Hematopoietic multipotent progenitor cell treated with erythropoietin and hydrocortisone succinate and interleukin-3 and kit ligand, for 15 days (in vitro differentiated cells): ENCODE measurements around the gene ZNF469.
"Not testable (repeated sequence)": the region's sequence is repeated elsewhere in the genome, so short reads cannot be mapped to it uniquely, and the experiment has no call there.

ENCODE experiments used
- DNase-seq: peaks from one replicate; pipeline ENCODE4 v3.0.0-alpha.2; 2015; ENCODE audit warnings: low spot score

The ZNF469 gene

GRCh38 chr16:88409296-88410065, 26.7 kb downstream of the ZNF469 start:
- no peak for DNase-seq

GRCh38 chr16:88410297-88410968, 27.7 kb downstream of the ZNF469 start:
- not testable (repeated sequence) for DNase-seq

DNA sequence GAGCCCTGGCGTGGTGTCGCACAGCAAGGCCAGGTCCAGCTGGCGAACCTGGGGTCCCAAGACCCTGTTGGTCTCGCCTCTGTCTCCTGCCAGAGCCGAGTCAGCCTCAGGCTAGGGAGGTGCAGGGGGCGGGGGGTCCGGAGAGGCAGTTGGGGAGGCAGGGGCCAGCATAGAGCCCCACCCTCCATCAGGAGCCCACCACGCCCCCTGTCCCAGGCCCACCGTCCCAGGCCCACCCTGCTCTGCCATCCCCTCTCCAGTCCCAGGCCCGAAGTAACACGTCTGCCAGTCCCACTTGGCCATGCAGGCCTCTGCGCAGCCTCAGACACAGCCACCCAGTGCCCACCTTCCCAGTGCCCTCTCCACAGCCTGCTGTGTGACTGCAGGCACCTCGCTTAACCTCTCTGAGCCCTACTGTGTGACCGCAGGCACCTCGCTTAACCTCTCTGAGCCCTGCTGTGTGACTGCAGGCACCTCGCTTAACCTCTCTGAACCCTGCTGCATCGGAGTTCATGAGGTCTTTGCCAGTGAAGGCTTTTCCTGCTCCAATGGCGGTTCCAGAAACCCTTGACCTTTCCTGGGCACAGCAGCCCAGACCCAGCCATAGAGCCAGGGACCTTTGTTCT, 29.3 kb downstream of the ZNF469 start:
- DNase-seq, result no peak

GRCh38 chr16:88412766-88413165, 30.0 kb downstream of the ZNF469 start:
- DNase-seq, result no peak

- DNase-seq, result no peak
Observed at GRCh38 chr16:88413231-88413630, 30.5 kb downstream of the ZNF469 start.

GRCh38 chr16:88413631-88414030, 30.9 kb downstream of the ZNF469 start:
- no peak for DNase-seq

DNA sequence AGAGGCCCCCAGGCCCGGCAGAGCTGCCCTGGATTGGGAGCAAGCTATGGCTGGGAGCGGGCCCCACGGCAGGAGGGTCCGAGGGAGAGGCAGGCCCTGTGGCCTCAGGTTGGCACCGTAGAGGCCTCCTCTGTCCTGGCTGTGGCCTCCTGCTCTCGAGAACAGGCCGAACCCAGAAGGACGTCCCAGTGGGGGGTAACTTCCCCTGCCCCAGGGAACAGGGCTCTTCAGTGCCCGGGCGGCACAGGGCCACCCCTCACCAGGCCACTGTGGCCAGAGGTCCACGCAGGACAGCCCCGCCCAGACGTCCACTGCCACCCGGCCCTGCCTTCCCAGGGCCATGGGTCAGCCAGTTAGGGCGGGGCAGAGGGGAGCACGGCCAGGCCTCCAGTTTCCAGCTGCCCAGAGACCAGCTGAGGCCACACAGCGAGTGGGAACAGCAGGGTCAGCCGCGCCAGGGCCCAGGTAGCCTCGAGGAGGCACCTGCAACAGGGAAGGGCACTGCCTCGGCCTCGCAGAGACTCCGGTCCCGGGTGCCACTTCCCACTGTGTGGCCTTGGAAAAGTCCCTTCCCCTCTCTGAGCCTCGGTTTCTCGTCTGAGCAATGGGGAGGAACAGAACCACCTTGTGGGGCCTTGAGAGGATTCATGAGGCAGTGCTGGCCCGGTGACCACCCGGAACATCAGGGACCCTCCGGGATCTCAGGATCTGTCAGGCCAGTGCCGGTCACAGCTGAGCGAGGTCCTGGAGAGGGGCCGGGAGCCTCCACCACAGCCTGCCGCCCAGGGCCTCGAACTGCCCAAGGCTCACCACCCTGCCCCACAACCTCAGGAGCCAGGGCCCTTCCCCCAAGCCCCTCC, 32.0 kb downstream of the ZNF469 start:
- DNase-seq, result no peak

DNA sequence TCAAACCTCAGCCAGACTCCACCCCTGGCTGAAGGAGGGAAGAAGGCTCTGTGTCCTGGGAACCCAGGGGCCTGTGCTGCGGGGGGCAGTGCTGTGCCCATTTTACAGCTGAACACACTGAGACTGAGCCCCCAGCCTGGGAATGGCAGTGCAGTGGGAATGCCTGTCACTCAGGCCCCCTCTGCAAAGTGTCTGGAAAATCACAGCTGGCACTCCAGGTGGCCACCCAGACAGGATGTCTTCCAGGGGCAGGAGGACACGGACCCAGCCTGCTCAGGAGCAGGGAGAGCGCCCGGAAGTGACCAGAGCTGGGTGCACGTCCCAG, 32.6 kb downstream of the ZNF469 start:
- no peak for DNase-seq

DNA sequence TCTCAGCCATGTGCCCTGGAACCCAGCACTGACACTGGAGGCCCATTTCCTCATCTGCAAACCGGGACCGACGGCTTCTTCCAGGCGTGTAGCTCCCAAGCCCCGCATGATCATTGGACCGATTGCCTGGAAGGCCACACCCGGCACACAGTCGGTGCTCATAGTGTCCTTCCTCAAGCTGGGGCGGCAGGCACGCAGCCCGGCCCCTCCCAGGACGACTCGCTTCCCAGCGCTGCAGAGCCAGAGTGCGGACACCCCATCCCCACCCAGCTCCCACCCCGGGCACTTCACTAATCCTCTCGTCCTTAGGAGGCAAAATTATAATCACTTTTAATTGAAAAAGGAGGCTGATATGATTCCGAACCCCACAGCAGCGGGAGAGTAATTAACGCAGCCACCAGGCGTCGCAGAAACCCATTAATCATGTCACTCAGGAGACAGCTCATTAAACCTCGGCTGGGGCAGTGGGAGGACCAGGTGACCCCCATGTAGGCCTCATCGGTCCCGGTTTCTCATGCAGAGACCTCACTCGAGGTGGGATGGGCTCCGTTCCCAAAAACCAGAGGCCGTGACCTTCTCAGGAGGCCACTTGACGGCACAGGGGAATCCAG, 33.1 kb downstream of the ZNF469 start:
- no peak for DNase-seq

- no peak for DNase-seq
Observed at GRCh38 chr16:88416686-88417085, 33.9 kb downstream of the ZNF469 start.

- no peak for DNase-seq
Observed at GRCh38 chr16:88417684-88418476, 35.1 kb downstream of the ZNF469 start.

DNA sequence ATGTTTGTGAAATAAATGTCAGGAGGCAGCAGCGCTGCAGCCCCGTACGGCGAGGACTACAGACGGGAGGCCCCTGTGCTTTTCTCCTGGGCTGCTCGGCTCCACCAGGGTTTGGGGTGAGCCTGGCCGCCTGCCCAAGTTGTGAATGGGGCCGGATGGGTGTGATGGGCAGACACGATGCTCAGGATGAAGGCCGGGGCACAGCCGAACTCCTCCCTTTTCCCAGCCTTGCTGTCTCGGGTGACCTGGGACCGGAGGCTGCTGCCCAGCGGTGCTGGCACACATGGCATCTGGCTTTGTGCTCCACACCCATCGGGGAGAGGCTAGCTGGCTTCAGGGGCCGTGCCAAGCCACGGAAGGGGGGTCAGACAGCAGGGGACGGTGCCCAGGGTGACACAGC, 36.1 kb downstream of the ZNF469 start:
- DNase-seq, result no peak

DNA sequence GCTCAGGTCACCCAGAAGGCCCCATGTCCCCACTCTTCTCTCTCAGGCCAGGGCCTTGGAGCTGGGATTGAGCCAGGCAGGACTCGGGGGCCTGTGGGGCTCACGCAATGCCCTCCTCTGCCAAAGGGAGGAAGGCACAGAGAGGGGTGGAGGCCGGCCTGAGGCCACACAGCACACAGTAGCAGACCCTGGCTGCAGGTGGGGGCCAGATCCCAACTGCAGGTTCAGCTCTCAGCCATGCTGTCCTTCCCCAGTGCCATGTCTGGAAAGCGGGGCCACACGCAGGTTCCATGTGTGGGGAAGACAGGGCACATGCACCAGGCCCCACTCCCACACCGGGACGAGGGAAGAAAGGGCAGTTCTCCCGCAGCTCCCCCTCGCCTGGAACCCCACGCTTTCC, 37.0 kb downstream of the ZNF469 start:
- no peak for DNase-seq

DNA sequence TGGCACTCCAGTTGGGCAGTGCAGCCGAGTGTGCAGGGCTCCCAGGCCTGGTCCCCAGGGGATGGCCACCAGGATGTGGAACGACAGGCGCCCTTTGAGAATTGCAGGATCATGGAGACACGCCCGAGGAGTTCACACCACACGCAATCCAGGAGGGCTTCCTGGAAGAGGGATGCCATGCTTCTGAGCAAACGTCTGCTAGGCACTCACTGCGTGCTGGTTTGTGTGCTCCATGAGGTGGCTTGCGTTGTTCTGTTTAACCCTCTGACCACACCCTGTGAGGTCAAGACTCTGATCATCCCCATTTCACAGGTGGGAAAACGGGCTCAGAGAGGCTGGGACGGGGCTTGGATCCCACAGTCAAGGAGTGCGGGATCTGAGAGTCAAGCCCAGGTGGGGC, 37.7 kb downstream of the ZNF469 start:
- no peak for DNase-seq

- DNase-seq, result no peak
Observed at GRCh38 chr16:88421301-88421700, 38.5 kb downstream of the ZNF469 start.

DNA sequence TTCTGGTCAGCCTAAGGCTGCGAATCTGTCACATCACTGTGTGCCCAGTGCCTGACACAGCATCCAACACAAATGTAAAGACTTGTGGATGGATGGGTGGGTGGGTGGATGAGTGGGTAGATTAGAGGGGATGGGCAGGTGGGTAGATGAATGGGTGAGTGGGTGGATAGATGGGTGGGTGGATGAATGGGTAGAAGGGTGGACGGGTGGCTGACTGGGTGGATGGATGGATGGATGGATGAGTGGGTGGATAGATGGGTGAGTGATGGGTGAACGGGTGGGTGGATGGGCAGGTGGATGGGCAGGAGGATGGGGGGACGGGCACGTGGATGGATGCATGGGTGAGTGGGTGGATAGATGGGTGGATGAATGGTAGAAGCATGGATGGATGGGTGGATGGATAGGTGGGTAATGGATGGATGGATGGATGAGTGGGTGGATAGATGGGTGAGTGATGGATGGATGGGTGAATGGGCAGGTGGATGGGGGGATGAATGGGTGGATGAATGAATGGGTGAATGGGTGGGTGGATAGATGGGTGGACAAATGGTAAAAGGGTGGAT, 39.2 kb downstream of the ZNF469 start:
- no peak for DNase-seq

- no peak for DNase-seq
Observed at GRCh38 chr16:88422733-88423447, 40.1 kb downstream of the ZNF469 start.

DNA sequence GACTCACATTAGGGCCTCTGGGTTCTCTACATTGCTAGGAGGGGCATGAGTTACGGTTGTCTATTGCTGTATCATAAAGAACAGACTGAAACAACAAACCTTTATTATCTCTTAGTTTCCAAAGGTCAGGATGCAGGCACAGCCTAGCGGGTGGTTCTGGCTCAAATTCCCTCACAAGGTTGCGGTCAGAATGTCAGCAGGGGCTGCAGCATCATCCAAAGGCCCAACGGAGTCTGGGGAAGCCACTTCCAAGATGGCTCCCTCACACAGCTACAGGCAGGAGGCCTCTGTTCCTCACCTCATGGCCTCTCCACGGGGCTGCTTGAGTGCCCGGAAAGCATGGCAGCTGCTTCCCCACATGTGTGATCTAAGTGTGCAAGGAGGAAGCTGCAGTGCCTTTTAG, 40.7 kb downstream of the ZNF469 start:
- DNase-seq, result no peak

DNA sequence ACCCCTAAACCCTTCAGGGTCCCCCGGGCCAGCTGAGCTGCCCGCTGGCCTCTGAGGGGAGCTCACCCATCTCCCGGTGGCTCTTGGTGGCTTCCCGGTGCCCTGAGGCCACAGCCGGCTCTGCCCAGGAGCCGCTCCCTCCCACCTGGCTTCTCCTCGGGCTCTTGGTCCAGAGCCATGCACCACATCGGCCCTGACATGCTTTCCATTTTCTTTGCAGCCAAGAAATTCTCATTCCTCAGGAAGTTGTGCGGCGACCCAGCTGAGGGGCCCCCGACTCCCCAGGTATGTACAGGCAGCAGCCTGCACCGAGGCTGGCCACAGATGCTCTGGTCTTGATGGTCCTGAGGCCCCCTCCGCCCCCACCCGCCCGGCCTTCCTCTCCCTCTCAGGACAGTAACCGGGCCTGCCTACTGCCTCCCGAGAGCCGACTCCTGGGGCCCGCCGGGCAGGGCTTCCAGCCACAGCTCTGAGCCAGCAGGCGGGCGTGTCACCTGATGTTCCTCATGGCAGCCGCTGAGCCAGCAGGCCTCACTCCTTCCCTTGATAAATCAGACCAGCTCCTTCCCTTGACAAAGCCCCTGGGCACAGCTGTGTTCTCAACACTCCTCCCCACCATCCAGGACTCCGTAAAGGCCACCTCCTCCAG, 42.0 kb downstream of the ZNF469 start:
- DNase-seq, result no peak

- no peak for DNase-seq
Observed at GRCh38 chr16:88426018-88426417, 43.3 kb downstream of the ZNF469 start.
